Thyroid gland (tissue), 4 donors: ENCODE data around the gene NEK3. TPM values are rescaled to one million over a fixed set of nuclear protein-coding genes. Genes with fewer than 3 reads are reported as not detected.
"Not testable (repeated sequence)": the region's sequence is repeated elsewhere in the genome, so short reads cannot be mapped to it uniquely, and the experiment has no call there.

Source experiments
- DNase-seq, 2 donors: peaks; one replicate each; pipeline ENCODE4 v3.0.0-alpha.2; 2019
- H3K27ac ChIP-seq, 3 donors: fragments of 200-600 bp; sonication (generic); 1 replicate in 2 of 3; 2 replicates in 1 of 3; pipeline ENCODE4 v1.5.1; 2016 to 2019; ENCODE audit warnings: mild to moderate bottlenecking in 1 of 3, moderate library complexity in 1 of 3
- H3K27me3 ChIP-seq: fragments of 200-600 bp; sonication (generic); one replicate; pipeline ENCODE4 v1.5.1; 2019
- H3K36me3 ChIP-seq, 2 donors: fragments of 200-600 bp; sonication (generic); one replicate each; pipeline ENCODE4 v1.5.1; 2016 to 2019
- H3K4me1 ChIP-seq, 2 donors: fragments of 200-600 bp; sonication (generic); one replicate each; pipeline ENCODE4 v1.5.1; 2017 to 2019
- H3K4me3 ChIP-seq, 3 donors: fragments of 200-600 bp; sonication (generic); replicated peaks in 1 of 3; 1 replicate in 2 of 3; 2 replicates in 1 of 3; pipeline ENCODE4 v1.5.1; 2016; ENCODE audit warnings: mild to moderate bottlenecking in 1 of 3
- H3K9me3 ChIP-seq: fragments of 200-600 bp; sonication (generic); one replicate; pipeline ENCODE4 v1.5.1; 2017
- CTCF ChIP-seq, 6 experiments: fragments of 200-600 bp in 3 of 6; fragments of 450-650 bp in 3 of 6; sonication (generic) in 3 of 6; IDR thresholded peaks; one replicate each; pipeline ENCODE4 v1.5.1; 2016 to 2019; ENCODE audit warnings: antibody characterized with exemption in 6 of 6, mild to moderate bottlenecking in 2 of 6, inconsistent platforms in 1 of 6, moderate library complexity in 1 of 6
- POLR2A ChIP-seq, 2 donors: fragments of 450-650 bp; IDR thresholded peaks; one replicate each; pipeline ENCODE4 v1.6.1; 2017; ENCODE audit warnings: antibody characterized with exemption in 2 of 2, mild to moderate bottlenecking in 2 of 2, moderate library complexity in 1 of 2
- WGBS, 2 donors: methylation state at CpG; one replicate each; pipeline ENCODE4 v1.1.5; 2017; 5-methylcytosine and 5-hydroxymethylcytosine counted together
- intact Hi-C: fragments of 100-400 bp; cut with DNase I; formaldehyde crosslinking; loops from one replicate; pipeline ENCODE4 v1.15.1; 2023
- total RNA-seq, 4 donors: library from RNA; depleted of rRNA; stranded (reverse); fragments of >200 nt; gene quantifications; one replicate each; pipeline ENCODE4 v1.2.3, GENCODE V29; 2016

NEK3 gene
- total RNA-seq, 4 donors from 2014 or later, result 5.7 to 14.8 (median 10.4) TPM

- intact Hi-C loops, result no loop called here
- Histone ChIP-seq H3K4me3 (no peak overlapping the region), H3K36me3 (no peaks in the 10 kb centered on the region), H3K27ac (no peak overlapping the region), H3K4me1 (no peaks in the 10 kb centered on the region), H3K27me3 (no peaks in the 10 kb centered on the region), H3K9me3 (no peaks in the 10 kb centered on the region)
- no peak for DNase-seq
- 79 to 96% methylated on average over 1 of the region's 1 CpG for WGBS, 2 donors
- TF ChIP-seq POLR2A (IDR thresholded peaks at IDR 0.05), result no peak
- TF ChIP-seq CTCF (IDR thresholded peaks at IDR 0.05), result no peak
Measured at GRCh38 chr13:52105841-52106240, 53.6 kb downstream of the NEK3 start.

GRCh38 chr13:52104624-52105023 is 54.8 kb downstream of the NEK3 start:
- no peak for DNase-seq
- H3K4me3 ChIP-seq, result no peak overlapping the region
- H3K4me1 ChIP-seq, result no peaks in the 10 kb centered on the region
- no peaks in the 10 kb centered on the region for H3K27me3 ChIP-seq
- no peak for TF ChIP-seq CTCF (IDR thresholded peaks at IDR 0.05)
- no peak for TF ChIP-seq POLR2A (IDR thresholded peaks at IDR 0.05)
- no peaks in the 10 kb centered on the region for H3K9me3 ChIP-seq
- intact Hi-C loops, result no loop called here
- no peak overlapping the region for H3K27ac ChIP-seq
- H3K36me3 ChIP-seq, result no peaks in the 10 kb centered on the region
- 90 to 93% methylated on average over 1 of the region's 1 CpG for WGBS, 2 donors

GRCh38 chr13:52103386-52103785 is 56.0 kb downstream of the NEK3 start:
- Histone ChIP-seq H3K4me1 (no peaks in the 10 kb centered on the region), H3K9me3 (no peaks in the 10 kb centered on the region), H3K4me3 (no peak overlapping the region), H3K27me3 (no peaks in the 10 kb centered on the region), H3K36me3 (no peaks in the 10 kb centered on the region), H3K27ac (no peak overlapping the region)
- TF ChIP-seq CTCF (IDR thresholded peaks at IDR 0.05), result no peak
- TF ChIP-seq POLR2A (IDR thresholded peaks at IDR 0.05), result no peak
- DNase-seq, result no peak
- intact Hi-C loops, result no loop called here
- WGBS, 2 donors, result 91 to 94% methylated on average over 5 of the region's 5 CpGs

GRCh38 chr13:52102423-52102822 is 57.0 kb downstream of the NEK3 start:
- 91 to 95% methylated on average over 3 of the region's 3 CpGs for WGBS, 2 donors
- H3K27ac ChIP-seq, DNase-seq, H3K27me3 ChIP-seq, H3K9me3 ChIP-seq, H3K36me3 ChIP-seq, H3K4me3 ChIP-seq, H3K4me1 ChIP-seq, intact Hi-C loops: not testable (repeated sequence)

GRCh38 chr13:52097197-52097596 is 62.2 kb downstream of the NEK3 start:
- H3K27ac ChIP-seq, result no peak overlapping the region
- no peak for TF ChIP-seq POLR2A (IDR thresholded peaks at IDR 0.05)
- no peak for TF ChIP-seq CTCF (IDR thresholded peaks at IDR 0.05)
- H3K4me3 ChIP-seq, result no peak overlapping the region
- no peaks in the 10 kb centered on the region for H3K9me3 ChIP-seq
- DNase-seq, result no peak
- intact Hi-C loops, result no loop called here
- H3K4me1 ChIP-seq, result no peaks in the 10 kb centered on the region
- no peaks in the 10 kb centered on the region for H3K27me3 ChIP-seq
- 87 to 95% methylated on average over 5 of the region's 5 CpGs for whole genome bisulfite sequencing, 2 donors
- H3K36me3 ChIP-seq, result no peaks in the 10 kb centered on the region

- 77 to 96% methylated on average over 3 of the region's 3 CpGs for WGBS, 2 donors
- no peak for DNase-seq
- Histone ChIP-seq H3K4me1 (no peaks in the 10 kb centered on the region), H3K36me3 (no peaks in the 10 kb centered on the region), H3K4me3 (no peak overlapping the region), H3K27ac (no peak overlapping the region), H3K9me3 (no peaks in the 10 kb centered on the region), H3K27me3 (no peaks in the 10 kb centered on the region)
- intact Hi-C loops, result no loop called here
- no peak for TF ChIP-seq CTCF (IDR thresholded peaks at IDR 0.05)
- TF ChIP-seq POLR2A (IDR thresholded peaks at IDR 0.05), result no peak
Measured at GRCh38 chr13:52096748-52097147, 62.6 kb downstream of the NEK3 start.
